Right atrium auricular region (tissue), 2 donors: ENCODE results near the gene CRACDL. TPM values are rescaled to one million over a fixed set of nuclear protein-coding genes. Genes with fewer than 3 reads are reported as not detected.

Experiments used
- DNase-seq: peaks from one replicate; pipeline ENCODE4 v3.0.0-alpha.2; 2019; ENCODE audit warnings: low spot score
- H3K27ac ChIP-seq, 2 donors: fragments of 200-600 bp; sonication (generic); 1 replicate in 1 of 2; 2 replicates in 1 of 2; pipeline ENCODE4 v1.5.1; 2016 to 2019
- H3K27me3 ChIP-seq, 2 donors: fragments of 200-600 bp; sonication (generic); one replicate each; pipeline versions ENCODE4 v1.5.1 to v1.6.0; 2017 to 2019
- H3K36me3 ChIP-seq: fragments of 200-600 bp; sonication (generic); one replicate; pipeline ENCODE4 v1.5.1; 2016
- H3K4me1 ChIP-seq, 2 donors: fragments of 200-600 bp; sonication (generic); one replicate each; pipeline versions ENCODE4 v1.5.1 to v1.6.0; 2017 to 2019
- H3K4me3 ChIP-seq, 2 donors: fragments of 200-600 bp; sonication (generic); 1 replicate in 1 of 2; 2 replicates in 1 of 2; pipeline ENCODE4 v1.5.1; 2017 to 2019; ENCODE audit warnings: mild to moderate bottlenecking in 1 of 2, moderate library complexity in 1 of 2
- H3K9me3 ChIP-seq, 2 donors: fragments of 200-600 bp; sonication (generic); one replicate each; pipeline ENCODE4 v1.5.1; 2019
- total RNA-seq, 2 donors: library from RNA; depleted of rRNA; stranded (reverse); fragments of >200 nt; gene quantifications; one replicate each; pipeline ENCODE4 v1.1.0, GENCODE V29; 2016
- TF ChIP-seq, protein P1 (sequence below), 2 donors: fragments of 200-600 bp; sonication (generic); IDR thresholded peaks; one replicate each; pipeline ENCODE4 v1.5.1; 2019; ENCODE audit warnings: antibody characterized with exemption in 2 of 2

CRACDL gene
- total RNA-seq, 2 donors from 2014 or later: 5.3 to 7.4 TPM

DNA sequence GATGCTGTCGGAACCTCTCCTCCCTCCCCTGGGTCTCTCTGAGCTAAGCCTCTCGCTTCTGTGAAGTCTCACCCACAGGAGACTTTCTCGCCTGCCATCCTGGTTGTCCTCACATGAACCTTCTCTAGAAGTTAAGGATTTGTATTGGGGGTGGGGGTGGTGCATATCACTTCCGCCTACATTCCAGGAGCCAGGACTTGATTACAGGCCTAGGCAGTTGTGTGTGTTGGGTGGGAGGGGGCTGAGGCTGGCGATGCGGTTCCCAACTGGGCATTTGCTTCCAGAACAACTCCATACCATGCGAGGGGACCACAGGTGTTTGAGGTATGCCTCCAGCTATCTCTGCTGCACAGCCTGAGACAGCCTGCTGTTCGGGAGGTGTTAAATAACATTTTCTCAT lies 148.3 kb downstream of the CRACDL start:
- no peak for DNase-seq
- H3K27ac ChIP-seq: no peak overlapping the region
- H3K9me3 ChIP-seq: peaks cover 0 to 2% of the 10 kb centered on the region in 2 donors
- no peaks in the 10 kb centered on the region for H3K27me3 ChIP-seq
- H3K4me1 ChIP-seq: no peaks in the 10 kb centered on the region
- TF ChIP-seq, protein P1, sequence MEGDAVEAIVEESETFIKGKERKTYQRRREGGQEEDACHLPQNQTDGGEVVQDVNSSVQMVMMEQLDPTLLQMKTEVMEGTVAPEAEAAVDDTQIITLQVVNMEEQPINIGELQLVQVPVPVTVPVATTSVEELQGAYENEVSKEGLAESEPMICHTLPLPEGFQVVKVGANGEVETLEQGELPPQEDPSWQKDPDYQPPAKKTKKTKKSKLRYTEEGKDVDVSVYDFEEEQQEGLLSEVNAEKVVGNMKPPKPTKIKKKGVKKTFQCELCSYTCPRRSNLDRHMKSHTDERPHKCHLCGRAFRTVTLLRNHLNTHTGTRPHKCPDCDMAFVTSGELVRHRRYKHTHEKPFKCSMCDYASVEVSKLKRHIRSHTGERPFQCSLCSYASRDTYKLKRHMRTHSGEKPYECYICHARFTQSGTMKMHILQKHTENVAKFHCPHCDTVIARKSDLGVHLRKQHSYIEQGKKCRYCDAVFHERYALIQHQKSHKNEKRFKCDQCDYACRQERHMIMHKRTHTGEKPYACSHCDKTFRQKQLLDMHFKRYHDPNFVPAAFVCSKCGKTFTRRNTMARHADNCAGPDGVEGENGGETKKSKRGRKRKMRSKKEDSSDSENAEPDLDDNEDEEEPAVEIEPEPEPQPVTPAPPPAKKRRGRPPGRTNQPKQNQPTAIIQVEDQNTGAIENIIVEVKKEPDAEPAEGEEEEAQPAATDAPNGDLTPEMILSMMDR (IDR thresholded peaks at IDR 0.05): no peak
- no peak overlapping the region for H3K4me3 ChIP-seq
- H3K36me3 ChIP-seq: no peaks in the 10 kb centered on the region

DNA sequence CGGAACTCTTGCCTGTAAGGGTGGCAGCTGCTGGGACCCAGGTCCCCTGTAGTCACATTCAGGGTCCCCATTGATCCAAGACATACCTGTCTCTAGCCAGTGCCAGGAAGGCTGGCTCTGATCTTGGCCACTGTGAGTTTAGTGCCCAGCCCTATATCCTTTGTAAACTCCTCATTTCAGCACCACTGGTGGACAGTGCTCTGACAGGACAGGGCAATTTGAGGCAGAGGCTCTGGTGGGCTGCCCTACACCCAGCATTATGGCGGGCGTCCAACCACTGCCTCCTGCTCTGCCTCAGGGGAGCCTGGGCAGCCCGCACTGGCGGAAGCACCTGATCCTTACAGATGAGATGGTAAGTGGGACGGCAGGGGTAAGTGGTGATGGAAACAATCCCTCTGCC lies 149.8 kb downstream of the CRACDL start:
- H3K27ac ChIP-seq: no peak overlapping the region
- no peak overlapping the region for H3K4me3 ChIP-seq
- H3K4me1 ChIP-seq: no peaks in the 10 kb centered on the region
- no peaks in the 10 kb centered on the region for H3K27me3 ChIP-seq
- TF ChIP-seq, protein P1 (IDR thresholded peaks at IDR 0.05): no peak
- DNase-seq: no peak
- peaks cover 0 to 17% of the 10 kb centered on the region in 2 donors for H3K9me3 ChIP-seq
- H3K36me3 ChIP-seq: no peaks in the 10 kb centered on the region

DNA sequence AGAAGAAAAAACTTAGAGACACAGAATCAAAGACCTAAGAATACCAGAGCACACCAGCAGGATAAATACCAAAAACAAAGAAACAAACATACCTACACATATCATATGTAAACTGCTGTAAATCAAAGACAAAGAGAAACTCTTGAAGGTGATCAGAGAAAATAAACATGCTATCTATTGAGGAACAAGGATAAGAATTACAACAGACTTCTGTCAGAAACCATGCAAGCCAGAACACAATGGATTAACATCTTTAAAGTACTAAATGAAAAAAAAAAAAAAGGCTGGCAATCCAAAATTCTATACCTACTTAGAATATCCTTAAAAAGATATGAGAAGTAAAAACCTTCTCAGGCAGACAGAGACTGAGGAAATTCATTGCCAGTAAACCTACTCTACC lies 153.5 kb downstream of the CRACDL start:
- H3K4me3 ChIP-seq: no peak overlapping the region
- no peaks in the 10 kb centered on the region for H3K27me3 ChIP-seq
- H3K27ac ChIP-seq: no peak overlapping the region
- TF ChIP-seq, protein P1 (IDR thresholded peaks at IDR 0.05): no peak
- no peaks in the 10 kb centered on the region for H3K4me1 ChIP-seq
- H3K36me3 ChIP-seq: no peaks in the 10 kb centered on the region
- DNase-seq: no peak
- peaks cover 0 to 20% of the 10 kb centered on the region in 2 donors for H3K9me3 ChIP-seq

DNA sequence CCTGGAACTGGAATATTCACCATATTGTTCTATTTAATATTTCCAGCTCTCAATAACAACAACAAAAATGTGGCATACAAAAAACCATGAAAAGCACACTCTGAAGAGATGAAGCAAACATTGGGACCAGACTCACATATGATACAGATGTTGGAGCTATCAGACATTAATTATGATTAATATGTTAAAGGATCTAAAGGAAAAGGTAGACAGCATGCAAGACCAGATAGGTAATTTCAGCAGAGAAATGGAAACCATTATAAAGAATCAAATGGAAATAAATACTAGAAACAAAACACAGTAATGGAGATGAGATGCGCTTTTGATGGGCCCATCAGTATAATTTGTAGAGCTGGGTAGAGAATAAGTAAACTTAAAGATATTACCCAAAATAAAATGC lies 154.2 kb downstream of the CRACDL start:
- Histone ChIP-seq H3K27me3 (no peaks in the 10 kb centered on the region), H3K36me3 (no peaks in the 10 kb centered on the region)

DNA sequence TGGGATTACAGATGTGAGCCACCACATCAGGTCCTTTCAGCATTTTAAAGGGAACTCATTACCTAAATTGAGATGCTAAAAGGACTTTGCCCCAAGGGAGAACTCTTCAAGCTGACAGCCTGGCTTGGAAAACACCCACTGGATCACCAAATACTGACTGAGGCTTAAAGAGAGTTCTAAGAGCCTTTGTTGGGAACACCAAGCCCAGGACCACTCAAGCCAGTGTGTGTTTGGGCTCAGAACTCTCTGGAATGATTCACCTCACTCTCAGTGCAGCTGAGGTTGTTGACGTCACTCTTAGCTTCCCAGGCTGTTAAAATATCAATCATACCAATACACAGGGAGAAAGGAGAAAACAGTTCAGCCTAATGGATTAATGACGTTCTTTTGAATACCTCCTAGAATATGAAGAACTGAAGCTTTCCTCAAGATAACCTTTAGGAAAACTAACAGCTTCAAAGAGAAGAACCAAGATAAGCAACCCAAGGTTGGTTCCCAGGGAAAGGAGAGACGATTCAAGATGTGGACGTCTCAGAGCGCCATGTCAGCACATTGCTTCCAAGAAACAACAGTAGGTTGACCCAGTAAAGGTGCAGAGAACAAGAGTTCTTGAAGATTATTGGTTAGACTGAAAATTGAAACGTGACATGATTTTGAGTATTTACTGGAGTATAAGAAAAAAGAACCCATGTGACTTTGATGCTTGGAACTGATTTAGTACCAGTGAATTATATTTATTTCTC lies 157.1 kb downstream of the CRACDL start:
- H3K27ac ChIP-seq: no peak overlapping the region
- H3K9me3 ChIP-seq: peaks cover 0 to 20% of the 10 kb centered on the region in 2 donors
- H3K4me3 ChIP-seq: no peak overlapping the region
- TF ChIP-seq, protein P1 (IDR thresholded peaks at IDR 0.05): no peak
- no peak for DNase-seq
- no peaks in the 10 kb centered on the region for H3K27me3 ChIP-seq
- H3K4me1 ChIP-seq: peaks cover 0 to 15% of the 10 kb centered on the region in 2 donors
- H3K36me3 ChIP-seq: no peaks in the 10 kb centered on the region

More for the DNA sequence above, 154.2 kb downstream of the CRACDL start:
- DNase-seq: no peak
- Histone ChIP-seq H3K4me1 (no peaks in the 10 kb centered on the region), H3K27ac (no peak overlapping the region), H3K4me3 (no peak overlapping the region), H3K9me3 (peaks cover 0 to 20% of the 10 kb centered on the region in 2 donors)
- TF ChIP-seq, protein P1 (IDR thresholded peaks at IDR 0.05): no peak

DNA sequence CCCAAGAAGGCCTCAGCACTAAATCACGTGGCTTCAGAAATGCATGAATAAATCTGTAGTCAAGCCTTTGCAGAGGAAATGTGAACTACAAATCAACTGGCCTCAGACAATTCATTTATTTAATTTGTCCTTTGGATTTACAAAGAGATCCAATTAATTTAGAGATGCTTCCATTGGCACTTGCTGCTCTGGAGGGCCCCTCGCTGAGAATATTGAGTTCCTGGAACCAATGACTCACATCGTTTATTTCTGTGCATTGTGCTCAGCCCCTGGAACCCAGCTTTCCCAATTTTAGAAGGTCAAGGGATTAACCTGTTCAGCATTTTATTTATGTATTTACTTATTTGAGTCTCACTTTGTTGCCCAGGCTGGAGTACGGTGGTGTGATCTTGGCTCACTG lies 157.9 kb downstream of the CRACDL start:
- TF ChIP-seq, protein P1 (IDR thresholded peaks at IDR 0.05): no peak
- no peaks in the 10 kb centered on the region for H3K36me3 ChIP-seq
- no peak overlapping the region for H3K27ac ChIP-seq
- H3K27me3 ChIP-seq: no peaks in the 10 kb centered on the region
- no peak overlapping the region for H3K4me3 ChIP-seq
- peaks cover 0 to 20% of the 10 kb centered on the region in 2 donors for H3K9me3 ChIP-seq
- peaks cover 0 to 15% of the 10 kb centered on the region in 2 donors for H3K4me1 ChIP-seq
- no peak for DNase-seq
